ENCODE data around the gene PHYHD1. TPM values are rescaled to one million over a fixed set of nuclear protein-coding genes. Genes with fewer than 3 reads are reported as not detected.

PHYHD1 gene
- total and polyA plus RNA-seq, 4 experiments from 2014 or later, result 1.7 to 2.2 TPM; not detected in 2

DNA sequence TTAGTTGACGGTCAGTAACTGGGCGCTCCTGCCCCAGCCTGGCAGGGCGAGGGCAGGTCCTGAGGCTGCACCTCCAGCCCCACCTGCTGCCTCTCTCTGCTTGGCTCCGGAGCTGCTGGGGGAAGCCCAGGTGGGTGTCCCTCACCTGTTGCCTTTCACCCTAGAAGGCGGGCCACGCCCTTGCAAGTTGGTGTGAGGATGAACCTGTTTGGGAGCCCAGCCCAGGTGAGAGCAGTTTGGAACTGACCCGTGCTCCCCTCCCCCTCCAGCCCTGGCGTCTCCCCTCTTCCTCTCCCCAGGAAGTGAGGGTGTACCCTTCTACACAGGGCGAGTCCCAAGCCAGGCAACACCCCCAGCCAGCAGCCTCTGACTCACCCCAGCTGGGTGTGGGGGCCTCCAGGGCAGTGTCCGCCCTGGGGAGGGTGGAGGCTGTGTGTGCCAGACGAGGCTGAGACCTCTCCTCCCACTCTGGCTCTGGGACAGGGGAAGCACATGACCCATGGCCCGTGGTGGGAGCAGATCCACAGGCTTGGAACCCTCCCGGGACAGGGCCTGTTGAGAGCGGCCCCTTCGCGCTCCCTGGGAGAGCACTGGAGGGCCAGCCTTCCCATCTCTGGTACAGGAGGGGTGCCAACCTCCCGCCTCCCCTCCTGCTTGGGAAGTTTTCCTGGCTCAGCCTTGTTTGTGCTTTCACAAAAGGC, 28.4 kb upstream of the PHYHD1 start:
- Histone ChIP-seq H3K27me3 (ENCODE audit: insufficient read depth, low read length) (no peaks in the 10 kb centered on the region), H3K27ac (ENCODE audit: low read depth, low read length) (peak overlapping the region; percentile 23), H3K4me1 (ENCODE audit: insufficient read depth, low read length) (peaks cover 65% of the 10 kb centered on the region), H3K9me3 (ENCODE audit: control insufficient read depth in 1 of 2, low read length in 2 of 2) (no peaks in the 10 kb centered on the region), H3K36me3 (ENCODE audit: insufficient read depth, low read length) (peaks cover 34% of the 10 kb centered on the region), H3K4me3 (ENCODE audit: low read length in 2 of 2) (no peak overlapping the region)
- intact Hi-C loops (cut with micrococcal nuclease), result no loop called here
- Mint-ChIP-seq H3K27me3 (no peaks in the 10 kb centered on the region), H3K4me3 (no peak overlapping the region), H3K36me3 (peaks cover 41 to 51% of the 10 kb centered on the region in 2 donors), H3K9me3 (no peaks in the 10 kb centered on the region), H3K4me1 (peaks cover 29 to 70% (median 44%) of the 10 kb centered on the region in 4 donors), H3K27ac (peak overlapping the region in 6 of 7 donors; percentile 29 to 78 (median 69))
- no peak for DNase-seq
- ChIA-PET CTCF (ENCODE audit: partially characterized antibody) (interaction anchor here (2.1 kb wide), 1 partner anchor 35 kb away, joined by 9 read pairs; no protein-coding TSS in a partner anchor), POLR2A (ENCODE audit: partially characterized antibody) (interaction anchor here (0.6 to 12.5 kb wide), 4 partner anchors 9 to 273 kb away, joined by 3 to 110 read pairs (median 6); partner anchors contain the start of genes KYAT1 and LRRC8A)

GRCh38 chr9:128893354-128893753, 27.4 kb upstream of the PHYHD1 start:
- H3K4me3 Mint-ChIP-seq, result peak overlapping the region in 5 of 8 donors; percentile 24 to 80 (median 42)
- H3K9me3 Mint-ChIP-seq, result no peaks in the 10 kb centered on the region
- peaks cover 47% of the 10 kb centered on the region in 2 donors for H3K36me3 Mint-ChIP-seq
- no peak for DNase-seq
- no peaks in the 10 kb centered on the region for H3K27me3 Mint-ChIP-seq
- H3K27ac Mint-ChIP-seq, result peak overlapping the region; percentile 61 to 91 (median 80)
- peaks cover 28% of the 10 kb centered on the region for H3K36me3 ChIP-seq (ENCODE audit: insufficient read depth, low read length)
- no peak overlapping the region for H3K27ac ChIP-seq (ENCODE audit: low read depth, low read length)
- POLR2A ChIA-PET (ENCODE audit: partially characterized antibody), result interaction anchor here (1.0 to 12.5 kb wide), 4 partner anchors 9 to 31 kb away, joined by 3 to 110 read pairs (median 6); partner anchors contain the start of genes KYAT1 and LRRC8A
- H3K27me3 ChIP-seq (ENCODE audit: insufficient read depth, low read length), result no peaks in the 10 kb centered on the region
- no peaks in the 10 kb centered on the region for H3K9me3 ChIP-seq (ENCODE audit: control insufficient read depth in 1 of 2, low read length in 2 of 2)
- CTCF ChIA-PET (ENCODE audit: partially characterized antibody), result interaction anchor here (1.1 to 1.3 kb wide), 2 partner anchors 30 to 35 kb away, joined by 3 to 6 read pairs; no protein-coding TSS in a partner anchor
- H3K4me3 ChIP-seq (ENCODE audit: low read length in 2 of 2), result no peak overlapping the region
- H3K4me1 Mint-ChIP-seq, result peaks cover 33 to 68% (median 48%) of the 10 kb centered on the region in 4 donors
- intact Hi-C loops (cut with micrococcal nuclease), result no loop called here
- peaks cover 69% of the 10 kb centered on the region for H3K4me1 ChIP-seq (ENCODE audit: insufficient read depth, low read length)

DNA sequence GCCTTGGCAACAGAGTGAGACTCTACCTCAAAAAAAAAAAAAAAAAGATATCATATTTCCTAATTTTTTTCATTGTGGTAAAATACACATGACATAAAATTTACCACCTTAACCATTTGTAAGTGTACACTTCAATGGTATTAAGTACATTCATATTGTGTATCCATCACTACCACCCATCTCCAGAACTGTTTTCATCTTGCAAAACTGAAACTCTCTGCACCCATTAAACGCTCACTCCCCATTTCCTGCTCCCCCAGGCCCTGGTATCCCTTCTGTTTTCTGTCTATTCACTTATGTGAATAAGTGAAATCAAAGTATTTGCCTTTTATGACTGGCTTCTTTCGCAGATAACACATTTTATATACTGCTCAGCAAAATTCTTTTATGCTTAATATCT, 26.0 kb upstream of the PHYHD1 start:
- H3K4me1 Mint-ChIP-seq, result peaks cover 37 to 76% (median 56%) of the 10 kb centered on the region in 4 donors
- H3K36me3 Mint-ChIP-seq, result peaks cover 41 to 42% of the 10 kb centered on the region in 2 donors
- H3K36me3 ChIP-seq (ENCODE audit: insufficient read depth, low read length), result peaks cover 27% of the 10 kb centered on the region
- POLR2A ChIA-PET (ENCODE audit: partially characterized antibody), result interaction anchor here (0.8 to 12.5 kb wide), 3 partner anchors 8 to 65 kb away, joined by 3 to 110 read pairs (median 5); partner anchors contain the start of genes KYAT1, LRRC8A and SPOUT1
- H3K4me1 ChIP-seq (ENCODE audit: insufficient read depth, low read length), result peaks cover 82% of the 10 kb centered on the region
- H3K9me3 ChIP-seq (ENCODE audit: control insufficient read depth in 1 of 2, low read length in 2 of 2), result no peaks in the 10 kb centered on the region
- CTCF ChIA-PET (ENCODE audit: partially characterized antibody), result interaction anchor here (0.9 kb wide), 2 partner anchors 12 to 14 kb away, joined by 3 to 4 read pairs; no protein-coding TSS in a partner anchor
- H3K27me3 Mint-ChIP-seq, result no peaks in the 10 kb centered on the region
- H3K4me3 Mint-ChIP-seq, result peak overlapping the region in 7 of 8 donors; percentile 35 to 71 (median 53)
- peak in 3 of 5 donors; percentile 20 to 38 (median 21) for DNase-seq
- H3K27ac ChIP-seq (ENCODE audit: low read depth, low read length), result no peak overlapping the region
- intact Hi-C loops (cut with micrococcal nuclease), result no loop called here
- H3K27ac Mint-ChIP-seq, result peak overlapping the region; percentile 18 to 93 (median 75)
- no peaks in the 10 kb centered on the region for H3K9me3 Mint-ChIP-seq
- H3K27me3 ChIP-seq (ENCODE audit: insufficient read depth, low read length), result no peaks in the 10 kb centered on the region
- no peak overlapping the region for H3K4me3 ChIP-seq (ENCODE audit: low read length in 2 of 2)

DNA sequence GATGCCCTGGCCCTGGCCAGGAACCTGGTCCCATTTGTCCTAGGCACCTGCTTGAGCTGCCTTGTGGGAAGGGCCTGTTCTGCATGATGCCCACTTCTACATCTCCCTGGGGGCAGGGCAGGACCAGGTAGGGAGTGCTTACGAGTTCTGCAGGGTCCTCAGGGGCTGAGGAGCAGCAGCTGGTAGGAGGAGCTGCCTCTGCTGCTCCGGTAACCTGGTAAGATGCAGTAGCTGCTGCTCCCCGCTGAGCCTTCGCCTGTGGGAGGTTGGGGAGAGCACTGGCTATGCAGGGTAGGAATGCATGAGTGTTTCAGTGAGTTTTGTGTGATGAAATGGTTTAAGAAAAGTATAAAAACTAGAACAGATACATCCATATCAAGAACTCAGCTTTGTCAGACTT, 25.2 kb upstream of the PHYHD1 start:
- Histone ChIP-seq H3K4me3 (ENCODE audit: low read length in 2 of 2) (no peak overlapping the region), H3K27me3 (ENCODE audit: insufficient read depth, low read length) (no peaks in the 10 kb centered on the region), H3K27ac (ENCODE audit: low read depth, low read length) (no peak overlapping the region), H3K36me3 (ENCODE audit: insufficient read depth, low read length) (peaks cover 22% of the 10 kb centered on the region), H3K4me1 (ENCODE audit: insufficient read depth, low read length) (peaks cover 90% of the 10 kb centered on the region), H3K9me3 (ENCODE audit: control insufficient read depth in 1 of 2, low read length in 2 of 2) (no peaks in the 10 kb centered on the region)
- CTCF ChIA-PET (ENCODE audit: partially characterized antibody), result interaction anchor here (0.9 kb wide), 1 partner anchor 13 kb away, joined by 4 read pairs; no protein-coding TSS in a partner anchor
- H3K4me3 Mint-ChIP-seq, result peak overlapping the region in 4 of 8 donors; percentile 5 to 62 (median 32)
- POLR2A ChIA-PET (ENCODE audit: partially characterized antibody), result interaction anchor here (0.8 to 12.5 kb wide), 3 partner anchors 12 to 77 kb away, joined by 3 to 110 read pairs (median 5); partner anchors contain the start of genes ENDOG, KYAT1, LRRC8A and SPOUT1
- H3K27me3 Mint-ChIP-seq, result no peaks in the 10 kb centered on the region
- intact Hi-C loops (cut with micrococcal nuclease), result no loop called here
- H3K9me3 Mint-ChIP-seq, result no peaks in the 10 kb centered on the region
- peak in 1 of 5 donors; percentile 27 for DNase-seq
- peaks cover 43 to 82% (median 60%) of the 10 kb centered on the region in 4 donors for H3K4me1 Mint-ChIP-seq
- H3K27ac Mint-ChIP-seq, result peak overlapping the region in 6 of 7 donors; percentile 18 to 93 (median 72)
- H3K36me3 Mint-ChIP-seq, result peaks cover 38 to 40% of the 10 kb centered on the region in 2 donors

GRCh38 chr9:128898382-128898781, 22.4 kb upstream of the PHYHD1 start:
- Mint-ChIP-seq H3K4me1 (peaks cover 46 to 92% (median 69%) of the 10 kb centered on the region in 4 donors), H3K9me3 (no peaks in the 10 kb centered on the region), H3K4me3 (peak overlapping the region in 7 of 8 donors; percentile 36 to 78 (median 69)), H3K36me3 (peaks cover 25 to 28% of the 10 kb centered on the region in 2 donors), H3K27ac (peak overlapping the region; percentile 84 to 99 (median 96)), H3K27me3 (no peaks in the 10 kb centered on the region)
- Histone ChIP-seq H3K27ac (ENCODE audit: low read depth, low read length) (peak overlapping the region; percentile 59), H3K36me3 (ENCODE audit: insufficient read depth, low read length) (peaks cover 8% of the 10 kb centered on the region), H3K4me3 (ENCODE audit: low read length in 2 of 2) (peak overlapping the region in 1 of 2 donors; percentile 9), H3K9me3 (ENCODE audit: control insufficient read depth in 1 of 2, low read length in 2 of 2) (no peaks in the 10 kb centered on the region), H3K4me1 (ENCODE audit: insufficient read depth, low read length) (peaks cover 93% of the 10 kb centered on the region), H3K27me3 (ENCODE audit: insufficient read depth, low read length) (no peaks in the 10 kb centered on the region)
- POLR2A ChIA-PET (ENCODE audit: partially characterized antibody), result interaction anchor here (1.1 to 12.5 kb wide), 2 partner anchors 12 to 15 kb away, joined by 4 to 110 read pairs; partner anchors contain the start of genes KYAT1 and LRRC8A
- peak in 2 of 5 donors; percentile 8 to 49 for DNase-seq
- intact Hi-C loops (cut with micrococcal nuclease), result no loop called here
- CTCF ChIA-PET (ENCODE audit: partially characterized antibody), result interaction anchor here (0.8 to 2.5 kb wide), 5 partner anchors 11 to 34 kb away, joined by 3 to 8 read pairs (median 3); partner anchors contain the start of genes KYAT1 and LRRC8A

DNA sequence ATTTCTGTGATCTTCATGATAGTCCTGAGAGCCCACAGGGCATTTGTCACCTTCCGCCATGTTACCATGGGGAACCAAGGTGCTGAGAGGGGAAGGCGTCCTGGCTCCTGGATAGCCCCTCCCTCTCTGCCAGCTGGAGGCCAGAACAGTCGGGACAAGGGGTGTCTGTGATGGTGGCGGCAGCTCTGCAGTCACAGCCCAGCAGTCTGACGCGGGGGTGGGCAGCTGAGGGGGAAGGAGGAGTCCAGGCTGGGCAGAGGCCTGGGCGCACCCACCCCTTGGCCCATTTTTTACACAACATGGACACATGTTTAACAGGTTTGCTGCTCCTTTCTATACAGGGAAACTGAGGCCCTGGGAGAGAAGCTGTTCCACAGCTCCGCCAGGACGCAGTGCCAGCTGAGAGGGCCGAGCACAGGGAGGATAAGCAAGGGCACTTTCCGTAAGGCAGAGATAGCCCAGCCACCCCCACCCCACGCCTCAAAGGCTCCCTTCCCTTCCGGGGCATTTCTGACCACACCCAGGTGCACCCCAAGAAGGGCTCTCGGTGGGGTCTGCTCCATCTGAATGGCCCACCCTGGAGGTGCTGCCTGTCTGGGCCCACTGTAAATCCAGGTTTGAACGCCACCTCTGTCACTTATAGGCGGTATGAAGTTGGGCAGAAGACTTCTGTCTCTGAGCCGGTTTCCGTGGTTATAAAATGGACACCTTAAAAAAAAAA, 21.8 kb upstream of the PHYHD1 start:
- Histone ChIP-seq H3K9me3 (ENCODE audit: control insufficient read depth in 1 of 2, low read length in 2 of 2) (no peaks in the 10 kb centered on the region), H3K36me3 (ENCODE audit: insufficient read depth, low read length) (peaks cover 7% of the 10 kb centered on the region), H3K27me3 (ENCODE audit: insufficient read depth, low read length) (no peaks in the 10 kb centered on the region), H3K27ac (ENCODE audit: low read depth, low read length) (peak overlapping the region; percentile 59), H3K4me1 (ENCODE audit: insufficient read depth, low read length) (peaks cover 96% of the 10 kb centered on the region), H3K4me3 (ENCODE audit: low read length in 2 of 2) (peak overlapping the region in 1 of 2 donors; percentile 9)
- POLR2A ChIA-PET (ENCODE audit: partially characterized antibody), result interaction anchor here (1.1 to 12.5 kb wide), 3 partner anchors 12 to 18 kb away, joined by 4 to 110 read pairs (median 4); partner anchors contain the start of genes KYAT1 and LRRC8A
- peaks cover 23 to 25% of the 10 kb centered on the region in 2 donors for H3K36me3 Mint-ChIP-seq
- peak in 4 of 5 donors; percentile 19 to 36 (median 30) for DNase-seq
- H3K4me1 Mint-ChIP-seq, result peaks cover 46 to 95% (median 71%) of the 10 kb centered on the region in 4 donors
- intact Hi-C loops (cut with micrococcal nuclease), result no loop called here
- CTCF ChIA-PET (ENCODE audit: partially characterized antibody), result interaction anchor here (0.8 to 2.5 kb wide), 4 partner anchors 10 to 29 kb away, joined by 3 to 8 read pairs (median 3); partner anchors contain the start of genes KYAT1 and LRRC8A
- peak overlapping the region in 7 of 8 donors; percentile 58 to 82 (median 76) for H3K4me3 Mint-ChIP-seq
- H3K27me3 Mint-ChIP-seq, result no peaks in the 10 kb centered on the region
- H3K27ac Mint-ChIP-seq, result peak overlapping the region; percentile 84 to 99 (median 96)
- H3K9me3 Mint-ChIP-seq, result no peaks in the 10 kb centered on the region
